Gastrocnemius medialis (tissue), 4 donors: Measurements from ENCODE around the gene ARAF.

Source experiments
- POLR2A ChIP-seq, 2 donors: fragments of 450-650 bp; IDR thresholded peaks; one replicate each; pipeline ENCODE4 v1.6.1; 2017; ENCODE audit warnings: antibody characterized with exemption in 2 of 2, mild to moderate bottlenecking in 2 of 2, moderate library complexity in 2 of 2
- TF ChIP-seq, protein P1 (sequence below), 5 experiments: fragments of 450-650 bp in 3 of 5; fragments of 200-600 bp in 2 of 5; sonication (generic) in 2 of 5; IDR thresholded peaks in 4 of 5; conservative IDR thresholded peaks in 1 of 5; 1 replicate in 4 of 5; 2 replicates in 1 of 5; pipeline ENCODE4 v1.5.1; 2016 to 2019; ENCODE audit warnings: antibody characterized with exemption in 5 of 5, mild to moderate bottlenecking in 3 of 5, moderate library complexity in 3 of 5

DNA sequence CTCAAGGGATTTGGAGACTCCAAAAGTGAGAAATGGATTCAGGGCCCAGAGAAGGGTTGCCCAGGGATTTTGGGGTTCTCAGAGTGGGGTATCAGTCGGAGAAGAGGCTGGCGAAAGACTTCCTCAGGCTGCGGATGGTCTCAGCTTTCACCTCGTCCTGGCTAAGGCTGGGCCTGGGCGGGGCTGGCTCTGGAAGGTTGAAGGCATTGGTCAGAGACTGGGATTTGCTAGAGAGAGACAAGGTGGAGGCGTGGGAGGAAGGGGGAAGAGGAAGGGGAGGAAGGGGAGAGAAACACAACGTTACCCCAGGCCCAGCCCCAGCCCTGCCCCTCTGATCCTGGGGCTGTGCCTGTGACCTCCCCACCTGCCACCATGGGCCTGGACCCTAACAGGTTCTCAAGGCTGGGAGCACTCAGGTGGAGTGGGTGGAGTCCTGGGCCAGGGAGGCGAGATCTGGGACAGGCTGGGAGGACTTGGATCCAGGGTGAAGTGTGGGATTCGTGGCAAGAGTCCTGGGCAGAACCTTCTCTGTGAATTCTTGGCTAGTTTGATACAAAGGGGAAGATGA, 11.9 kb downstream of the ARAF start:
- TF ChIP-seq POLR2A (IDR thresholded peaks at IDR 0.05), result no peak
- TF ChIP-seq, protein P1, sequence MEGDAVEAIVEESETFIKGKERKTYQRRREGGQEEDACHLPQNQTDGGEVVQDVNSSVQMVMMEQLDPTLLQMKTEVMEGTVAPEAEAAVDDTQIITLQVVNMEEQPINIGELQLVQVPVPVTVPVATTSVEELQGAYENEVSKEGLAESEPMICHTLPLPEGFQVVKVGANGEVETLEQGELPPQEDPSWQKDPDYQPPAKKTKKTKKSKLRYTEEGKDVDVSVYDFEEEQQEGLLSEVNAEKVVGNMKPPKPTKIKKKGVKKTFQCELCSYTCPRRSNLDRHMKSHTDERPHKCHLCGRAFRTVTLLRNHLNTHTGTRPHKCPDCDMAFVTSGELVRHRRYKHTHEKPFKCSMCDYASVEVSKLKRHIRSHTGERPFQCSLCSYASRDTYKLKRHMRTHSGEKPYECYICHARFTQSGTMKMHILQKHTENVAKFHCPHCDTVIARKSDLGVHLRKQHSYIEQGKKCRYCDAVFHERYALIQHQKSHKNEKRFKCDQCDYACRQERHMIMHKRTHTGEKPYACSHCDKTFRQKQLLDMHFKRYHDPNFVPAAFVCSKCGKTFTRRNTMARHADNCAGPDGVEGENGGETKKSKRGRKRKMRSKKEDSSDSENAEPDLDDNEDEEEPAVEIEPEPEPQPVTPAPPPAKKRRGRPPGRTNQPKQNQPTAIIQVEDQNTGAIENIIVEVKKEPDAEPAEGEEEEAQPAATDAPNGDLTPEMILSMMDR (IDR thresholded peaks at IDR 0.05 in 4 of 5, conservative IDR thresholded peaks at IDR 0.05 in 1 of 5), result no peak
